Glomerular endothelial cell (primary cell): ENCODE measurements around the gene ATP6V1E1. TPM values are rescaled to one million over a fixed set of nuclear protein-coding genes. Genes with fewer than 3 reads are reported as not detected.
"Not testable (repeated sequence)": the region's sequence is repeated elsewhere in the genome, so short reads cannot be mapped to it uniquely, and the experiment has no call there.

Experiments used
- DNase-seq: peaks from one replicate; pipeline ENCODE4 v3.0.0-alpha.2; 2011; ENCODE audit warnings: low read depth, low spot score; ENCODE audit errors: extremely low read depth
- total RNA-seq: library from RNA; depleted of rRNA; stranded (reverse); fragments of >200 nt; gene quantifications from 2 replicates; pipeline ENCODE4 v1.2.3, GENCODE V29; 2015

Gene ATP6V1E1
- 163 and 195 TPM in 2 replicates for total RNA-seq

GRCh38 chr22:17628406-17629172 lies at the start of gene ATP6V1E1:
Gene ATP6V1E1 (minus strand): TSS chr22:17628749. CDS start chr22:17628635, 114 bp downstream.
- peak; percentile 90 for DNase-seq

- no peak for DNase-seq
Measured at GRCh38 chr22:17675584-17675983, 47.0 kb upstream of the ATP6V1E1 start.

GRCh38 chr22:17674152-17674551 lies 45.6 kb upstream of the ATP6V1E1 start:
- DNase-seq, result no peak

- DNase-seq, result no peak
Measured at GRCh38 chr22:17672417-17672991, 44.0 kb upstream of the ATP6V1E1 start.

- not testable (repeated sequence) for DNase-seq
Measured at GRCh38 chr22:17671521-17672092, 43.1 kb upstream of the ATP6V1E1 start.

- no peak for DNase-seq
Measured at GRCh38 chr22:17665854-17666253, 37.3 kb upstream of the ATP6V1E1 start.

GRCh38 chr22:17665248-17665647 lies 36.7 kb upstream of the ATP6V1E1 start:
- no peak for DNase-seq

GRCh38 chr22:17664414-17665055 lies 36.0 kb upstream of the ATP6V1E1 start:
- DNase-seq, result no peak

GRCh38 chr22:17656870-17657395 lies 28.4 kb upstream of the ATP6V1E1 start:
- no peak for DNase-seq

- DNase-seq, result no peak
Measured at GRCh38 chr22:17655289-17655688, 26.7 kb upstream of the ATP6V1E1 start.

- DNase-seq, result no peak
Measured at GRCh38 chr22:17648569-17648968, 20.0 kb upstream of the ATP6V1E1 start.

GRCh38 chr22:17647991-17648390 lies 19.4 kb upstream of the ATP6V1E1 start:
- DNase-seq, result no peak

- no peak for DNase-seq
Measured at GRCh38 chr22:17647452-17647851, 18.9 kb upstream of the ATP6V1E1 start.

GRCh38 chr22:17642357-17642756 lies 13.8 kb upstream of the ATP6V1E1 start:
- not testable (repeated sequence) for DNase-seq

GRCh38 chr22:17641269-17641668 lies 12.7 kb upstream of the ATP6V1E1 start:
- DNase-seq, result no peak

GRCh38 chr22:17639247-17639741 lies 10.7 kb upstream of the ATP6V1E1 start:
- no peak for DNase-seq

- DNase-seq, result no peak
Measured at GRCh38 chr22:17638432-17639246, 10.1 kb upstream of the ATP6V1E1 start, which contains the start of gene BCL2L13. Gene BCL2L13 (plus strand): TSS chr22:17638757. CDS start chr22:17655712, 16,955 bp downstream.

GRCh38 chr22:17638182-17638431 lies 9.6 kb upstream of the ATP6V1E1 start:
- no peak for DNase-seq

- no peak for DNase-seq
Measured at GRCh38 chr22:17637490-17638181, 9.1 kb upstream of the ATP6V1E1 start.

GRCh38 chr22:17636850-17637249 lies 8.3 kb upstream of the ATP6V1E1 start:
- DNase-seq, result not testable (repeated sequence)
